Measurements from ENCODE around the gene RFLNA. TPM values are rescaled to one million over a fixed set of nuclear protein-coding genes. Genes with fewer than 3 reads are reported as not detected.
A peak's percentile ranks its signal among the peaks of the same experiment; 100 is the strongest.

RFLNA gene
- total and polyA plus RNA-seq, 7 experiments from 2014 or later: 0.09 TPM; not detected in 6

DNA sequence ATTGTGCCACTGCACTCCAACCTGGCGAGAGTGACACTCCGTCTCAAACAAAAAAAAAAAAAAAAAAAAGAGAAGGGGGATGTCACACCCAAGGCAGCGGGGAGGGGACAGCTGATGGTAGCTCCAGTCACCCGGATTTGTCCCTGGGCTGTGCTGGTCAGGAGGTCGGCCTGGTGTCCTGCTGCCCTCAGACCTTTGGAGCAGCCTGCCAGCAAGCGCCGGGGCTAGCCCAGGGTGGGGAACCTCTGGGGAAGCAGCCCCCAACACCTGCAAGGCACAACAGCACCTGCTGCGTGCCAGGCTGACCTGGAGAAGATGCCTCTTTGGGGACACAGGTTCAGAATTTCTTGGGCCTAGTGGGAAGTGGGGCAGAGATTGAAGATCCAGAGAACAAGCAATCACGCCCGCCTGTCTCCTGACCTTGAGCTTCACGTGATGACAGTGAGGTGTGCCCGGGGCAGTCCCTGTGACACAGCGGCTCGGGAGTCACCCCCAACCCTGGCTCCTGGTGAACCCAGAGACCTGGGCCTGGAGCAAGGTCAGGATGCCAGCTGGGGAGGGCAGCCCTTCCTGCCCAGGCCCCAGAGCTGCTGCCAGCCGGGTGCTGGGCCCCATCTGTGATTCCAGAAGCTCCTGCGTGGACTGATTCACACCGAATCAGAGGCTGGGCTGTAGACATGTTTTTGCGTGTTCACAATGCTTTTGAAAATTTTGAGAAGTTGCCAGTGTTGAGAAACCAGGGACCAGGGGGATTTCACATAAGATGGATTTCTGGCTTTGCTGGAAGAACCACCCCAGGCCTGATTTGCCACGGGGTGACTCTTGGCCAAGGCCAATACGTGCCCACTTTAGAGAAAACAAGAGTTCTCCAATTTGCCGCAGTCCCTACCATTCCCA is 66.4 kb downstream of the RFLNA start:
- Mint-ChIP-seq H3K36me3 (peaks cover 0 to 28% (median 9%) of the 10 kb centered on the region in 5 donors), H3K4me3 (no peak overlapping the region), H3K27ac (peak overlapping the region in 1 of 9 donors; percentile 54), H3K27me3 (no peaks in the 10 kb centered on the region), H3K4me1 (peaks cover 0 to 10% (median 0%) of the 10 kb centered on the region in 7 donors), H3K9me3 (peaks cover 0 to 2% (median 0%) of the 10 kb centered on the region in 11 donors)
- Histone ChIP-seq H3K9me3 (ENCODE audit: control insufficient read depth in 2 of 3, low read length in 3 of 3) (no peaks in the 10 kb centered on the region), H3K4me3 (ENCODE audit: low read length) (no peak overlapping the region), H3K27ac (ENCODE audit: low read depth, low read length) (no peak overlapping the region), H3K36me3 (ENCODE audit: control insufficient read depth in 2 of 3, insufficient read depth in 3 of 3, low read length in 3 of 3) (peaks cover 0 to 90% (median 0%) of the 10 kb centered on the region in 3 experiments), H3K27me3 (ENCODE audit: control insufficient read depth in 2 of 2, insufficient read depth in 2 of 2, low read length in 2 of 2) (no peaks in the 10 kb centered on the region), H3K4me1 (ENCODE audit: control insufficient read depth in 2 of 2, insufficient read depth in 2 of 2, low read length in 2 of 2) (no peaks in the 10 kb centered on the region)
- intact Hi-C loops (cut with micrococcal nuclease): no loop called here
- ATAC-seq: no peak
- no peak for DNase-seq
- ChIA-PET CTCF (no interaction called here), POLR2A (interaction anchor here (0.6 kb wide), 1 partner anchor 285 kb away, joined by 3 read pairs; no protein-coding TSS in a partner anchor)

DNA sequence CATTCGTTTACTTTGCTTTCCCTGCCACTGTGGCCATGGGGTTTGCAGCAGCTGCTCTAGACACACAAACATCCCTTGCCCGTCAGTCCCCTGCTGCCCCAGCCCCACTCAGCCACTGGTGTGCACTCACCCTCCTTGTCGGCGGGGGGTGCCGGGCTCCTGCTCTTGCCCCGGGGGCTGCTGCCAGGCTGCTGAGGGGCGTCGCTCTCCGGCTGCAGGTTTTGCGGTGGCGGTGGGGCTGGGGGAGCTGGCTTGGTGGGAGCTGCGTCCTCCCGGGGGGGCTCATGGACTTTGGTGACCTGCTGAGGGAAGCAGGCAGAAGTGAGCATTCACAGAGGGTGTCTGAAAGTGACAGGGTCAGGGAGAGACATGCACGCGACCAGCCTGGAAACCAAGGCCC is 67.1 kb downstream of the RFLNA start:
- ChIA-PET CTCF (interaction anchor here (1.1 kb wide), 1 partner anchor 9 kb away, joined by 3 read pairs; no protein-coding TSS in a partner anchor), POLR2A (interaction anchor here (0.6 kb wide), 1 partner anchor 284 kb away, joined by 3 read pairs; no protein-coding TSS in a partner anchor)
- peaks cover 0 to 28% (median 9%) of the 10 kb centered on the region in 5 donors for H3K36me3 Mint-ChIP-seq
- ATAC-seq (no peak), DNase-seq (no peak)
- Histone ChIP-seq H3K27ac (ENCODE audit: low read depth, low read length) (no peak overlapping the region), H3K4me3 (ENCODE audit: low read length) (no peak overlapping the region), H3K36me3 (ENCODE audit: control insufficient read depth in 2 of 3, insufficient read depth in 3 of 3, low read length in 3 of 3) (peaks cover 0 to 86% (median 0%) of the 10 kb centered on the region in 3 experiments), H3K9me3 (ENCODE audit: control insufficient read depth in 2 of 3, low read length in 3 of 3) (no peaks in the 10 kb centered on the region), H3K4me1 (ENCODE audit: control insufficient read depth in 2 of 2, insufficient read depth in 2 of 2, low read length in 2 of 2) (no peaks in the 10 kb centered on the region), H3K27me3 (ENCODE audit: control insufficient read depth in 2 of 2, insufficient read depth in 2 of 2, low read length in 2 of 2) (no peaks in the 10 kb centered on the region)
- H3K4me1 Mint-ChIP-seq: peaks cover 0 to 10% (median 0%) of the 10 kb centered on the region in 7 donors
- intact Hi-C loops (cut with micrococcal nuclease): no loop called here
- peak overlapping the region in 1 of 9 donors; percentile 54 for H3K27ac Mint-ChIP-seq
- H3K9me3 Mint-ChIP-seq: peaks cover 0 to 2% (median 0%) of the 10 kb centered on the region in 11 donors
- no peaks in the 10 kb centered on the region for H3K27me3 Mint-ChIP-seq
- H3K4me3 Mint-ChIP-seq: no peak overlapping the region

DNA sequence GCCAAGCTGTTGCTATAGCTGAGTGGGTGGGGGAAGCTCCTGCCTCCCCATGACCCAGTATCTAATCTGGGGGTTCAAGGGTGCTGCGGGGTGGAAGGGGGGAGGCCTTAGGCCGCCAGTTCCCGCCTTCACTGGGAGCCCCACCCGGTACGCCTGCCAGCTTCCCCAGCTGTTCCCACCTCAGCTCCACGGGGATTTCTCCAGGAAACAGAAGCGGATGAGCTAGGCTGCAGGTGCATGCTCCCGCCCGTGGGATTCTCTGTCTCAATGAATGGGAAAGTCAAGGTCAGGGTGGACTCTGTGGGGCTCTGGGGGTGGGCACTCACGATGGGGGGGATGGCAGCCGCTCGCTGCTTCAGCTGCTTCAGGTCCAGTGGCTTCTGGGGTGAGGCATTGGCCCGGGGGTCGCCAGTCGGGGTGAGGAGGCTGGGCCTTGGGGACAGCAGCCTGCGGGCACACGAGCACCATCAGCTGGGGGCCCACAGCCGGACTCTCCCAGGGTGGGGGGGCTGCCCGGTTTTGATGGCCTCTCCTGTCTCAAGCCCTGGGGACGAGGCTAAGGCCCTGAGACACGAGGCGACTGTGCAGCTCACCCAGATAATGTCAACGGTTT is 68.6 kb downstream of the RFLNA start:
- no peaks in the 10 kb centered on the region for H3K9me3 ChIP-seq (ENCODE audit: control insufficient read depth in 2 of 3, low read length in 3 of 3)
- Mint-ChIP-seq H3K9me3 (peaks cover 0 to 2% (median 0%) of the 10 kb centered on the region in 11 donors), H3K27me3 (no peaks in the 10 kb centered on the region), H3K4me3 (no peak overlapping the region), H3K27ac (peak overlapping the region in 1 of 9 donors; percentile 21), H3K4me1 (peaks cover 0 to 4% (median 0%) of the 10 kb centered on the region in 7 donors), H3K36me3 (peaks cover 0 to 18% (median 0%) of the 10 kb centered on the region in 5 donors)
- H3K27ac ChIP-seq (ENCODE audit: low read depth, low read length): no peak overlapping the region
- POLR2A ChIA-PET: no interaction called here
- H3K4me3 ChIP-seq (ENCODE audit: low read length): no peak overlapping the region
- no peak for ATAC-seq
- H3K4me1 ChIP-seq (ENCODE audit: control insufficient read depth in 2 of 2, insufficient read depth in 2 of 2, low read length in 2 of 2): no peaks in the 10 kb centered on the region
- H3K27me3 ChIP-seq (ENCODE audit: control insufficient read depth in 2 of 2, insufficient read depth in 2 of 2, low read length in 2 of 2): no peaks in the 10 kb centered on the region
- CTCF ChIA-PET: no interaction called here
- no peak for DNase-seq
- intact Hi-C loops (cut with micrococcal nuclease): no loop called here
- H3K36me3 ChIP-seq (ENCODE audit: control insufficient read depth in 2 of 3, insufficient read depth in 3 of 3, low read length in 3 of 3): peaks cover 0 to 84% (median under 1%) of the 10 kb centered on the region in 3 experiments

DNA sequence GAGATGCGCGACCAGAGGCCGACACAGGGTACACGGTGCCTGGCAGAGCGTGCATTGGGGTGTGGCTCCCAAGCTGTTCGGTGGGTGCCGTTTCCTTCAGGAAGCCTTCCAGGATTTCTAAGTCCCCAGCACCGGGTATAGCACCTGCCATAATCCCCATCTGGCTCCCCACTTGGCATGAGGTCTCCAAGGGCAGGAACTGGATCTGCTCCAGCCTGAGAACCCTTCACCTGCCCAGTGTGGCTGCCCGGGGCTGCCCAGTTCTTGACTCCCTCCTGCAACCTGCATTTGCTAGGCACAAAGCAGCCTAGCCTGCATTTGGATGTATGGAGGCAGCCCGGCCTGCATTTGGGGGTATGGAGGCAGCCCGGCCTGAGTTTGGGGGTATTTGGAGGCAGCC is 69.7 kb downstream of the RFLNA start:
- Mint-ChIP-seq H3K4me1 (peaks cover 0 to 6% (median 0%) of the 10 kb centered on the region in 7 donors), H3K9me3 (peaks cover 0 to 2% (median 0%) of the 10 kb centered on the region in 11 donors), H3K36me3 (peaks cover 0 to 20% (median 0%) of the 10 kb centered on the region in 5 donors), H3K27ac (no peak overlapping the region), H3K4me3 (no peak overlapping the region), H3K27me3 (no peaks in the 10 kb centered on the region)
- CTCF ChIA-PET: no interaction called here
- Histone ChIP-seq H3K36me3 (ENCODE audit: control insufficient read depth in 2 of 3, insufficient read depth in 3 of 3, low read length in 3 of 3) (peaks cover 0 to 83% (median 3%) of the 10 kb centered on the region in 3 experiments), H3K4me3 (ENCODE audit: low read length) (no peak overlapping the region), H3K4me1 (ENCODE audit: control insufficient read depth in 2 of 2, insufficient read depth in 2 of 2, low read length in 2 of 2) (no peaks in the 10 kb centered on the region), H3K27ac (ENCODE audit: low read depth, low read length) (no peak overlapping the region), H3K9me3 (ENCODE audit: control insufficient read depth in 2 of 3, low read length in 3 of 3) (no peaks in the 10 kb centered on the region), H3K27me3 (ENCODE audit: control insufficient read depth in 2 of 2, insufficient read depth in 2 of 2, low read length in 2 of 2) (no peaks in the 10 kb centered on the region)
- intact Hi-C loops (cut with micrococcal nuclease): no loop called here
- ATAC-seq (no peak), DNase-seq (no peak)
- POLR2A ChIA-PET: no interaction called here

Small RNA genes lying within 50 kb of the gene (microRNA-seq; reads per million reads assigned to microRNA genes)
- not detected for gene MIR6880 (ENCODE audit: borderline microRNAs expressed)

All from naive thymus-derived CD4-positive, alpha-beta T cell (primary cell).